Trophoblast cell (in vitro differentiated cells and primary cell): Measurements from ENCODE around the gene TBL1X.

Source experiments
- DNase-seq, 2 donors: peaks; one replicate each; pipeline ENCODE4 v3.0.0-alpha.2; 2016
- H2AFZ ChIP-seq: 2 replicates; pipeline ENCODE4 v1.6.1; 2013; ENCODE audit warnings: low read length, moderate library complexity, mild to moderate bottlenecking; ENCODE audit not compliant: insufficient read depth, poor library complexity
- H2AK5ac ChIP-seq: 2 replicates; pipeline ENCODE4 v1.6.1; 2013; ENCODE audit warnings: mild to moderate bottlenecking, low read length
- H2BK120ac ChIP-seq: 2 replicates; pipeline ENCODE4 v1.6.1; 2013; ENCODE audit warnings: low read length, mild to moderate bottlenecking, moderate library complexity; ENCODE audit not compliant: insufficient read depth, poor library complexity
- H2BK12ac ChIP-seq: 2 replicates; pipeline ENCODE4 v1.6.1; 2013; ENCODE audit warnings: mild to moderate bottlenecking, low read length, moderate library complexity
- H2BK5ac ChIP-seq: 2 replicates; pipeline ENCODE4 v1.6.1; 2013; ENCODE audit warnings: low read length, low read depth, moderate library complexity, mild to moderate bottlenecking; ENCODE audit not compliant: poor library complexity
- H3K14ac ChIP-seq: 2 replicates; pipeline ENCODE4 v1.6.1; 2013; ENCODE audit warnings: mild to moderate bottlenecking, low read length
- H3K18ac ChIP-seq: 2 replicates; pipeline ENCODE4 v1.6.1; 2013; ENCODE audit warnings: mild to moderate bottlenecking, low read length
- H3K23ac ChIP-seq: 2 replicates; pipeline ENCODE4 v1.6.1; 2013; ENCODE audit warnings: low read length
- H3K27ac ChIP-seq: 2 replicates; pipeline ENCODE4 v1.5.1; 2013; ENCODE audit warnings: low read depth, mild to moderate bottlenecking, inconsistent platforms, low read length, moderate library complexity
- H3K27me3 ChIP-seq: 2 replicates; pipeline ENCODE4 v1.6.1; 2013; ENCODE audit warnings: inconsistent platforms, mild to moderate bottlenecking, low read length, moderate library complexity; ENCODE audit not compliant: insufficient read depth
- H3K36me3 ChIP-seq, 2 experiments: 1 replicate in 1 of 2; 2 replicates in 1 of 2; pipeline ENCODE4 v1.6.1; 2013; ENCODE audit warnings: low read length in 2 of 2, mild to moderate bottlenecking in 2 of 2, moderate library complexity in 1 of 2; ENCODE audit not compliant: insufficient read depth in 2 of 2, control insufficient read depth in 1 of 2
- H3K4ac ChIP-seq: 2 replicates; pipeline ENCODE4 v1.6.1; 2013; ENCODE audit warnings: low read depth, mild to moderate bottlenecking, low read length, moderate library complexity
- H3K4me1 ChIP-seq, 2 experiments: 1 replicate in 1 of 2; 2 replicates in 1 of 2; pipeline ENCODE4 v1.6.1; 2013; ENCODE audit warnings: low read length in 2 of 2, mild to moderate bottlenecking in 2 of 2, moderate library complexity in 1 of 2; ENCODE audit not compliant: insufficient read depth in 2 of 2, control insufficient read depth in 1 of 2
- H3K4me2 ChIP-seq: 2 replicates; pipeline ENCODE4 v1.6.1; 2013; ENCODE audit warnings: inconsistent platforms, mild to moderate bottlenecking, low read length, moderate library complexity
- H3K4me3 ChIP-seq: 2 replicates; pipeline ENCODE4 v1.5.1; 2013; ENCODE audit warnings: mild to moderate bottlenecking, low read depth, low read length, inconsistent platforms
- H3K79me1 ChIP-seq: one replicate; pipeline ENCODE4 v1.6.1; 2013; ENCODE audit warnings: low read length
- H3K79me2 ChIP-seq: 2 replicates; pipeline ENCODE4 v1.6.1; 2013; ENCODE audit warnings: low read length, mild to moderate bottlenecking; ENCODE audit not compliant: control insufficient read depth, insufficient read depth, poor library complexity
- H3K9ac ChIP-seq: 2 replicates; pipeline ENCODE4 v1.6.1; 2013; ENCODE audit warnings: mild to moderate bottlenecking, low read length
- H3K9me3 ChIP-seq: 2 replicates; pipeline ENCODE4 v1.6.1; 2013; ENCODE audit warnings: low read depth, mild to moderate bottlenecking, control low read depth, inconsistent platforms, low read length; ENCODE audit not compliant: insufficient read depth
- H4K12ac ChIP-seq: 2 replicates; pipeline ENCODE4 v1.6.1; 2013; ENCODE audit warnings: low read depth, mild to moderate bottlenecking, low read length, moderate library complexity
- H4K8ac ChIP-seq: 2 replicates; pipeline ENCODE4 v1.6.1; 2013; ENCODE audit warnings: low read depth, mild to moderate bottlenecking, low read length, moderate library complexity
- H4K91ac ChIP-seq: one replicate; pipeline ENCODE4 v1.6.1; 2013; ENCODE audit warnings: low read depth, mild to moderate bottlenecking, low read length, moderate library complexity
- WGBS: extraction: QIAGEN DNeasy Blood & Tissue Kit; methylation state at CpG from one replicate; pipeline ENCODE4 v1.1.7; 2013; ENCODE audit warnings: missing lambda C conversion rate; ENCODE audit not compliant: insufficient read length, insufficient coverage; ENCODE audit errors: extremely low coverage; 5-methylcytosine and 5-hydroxymethylcytosine counted together

The TBL1X gene

DNA sequence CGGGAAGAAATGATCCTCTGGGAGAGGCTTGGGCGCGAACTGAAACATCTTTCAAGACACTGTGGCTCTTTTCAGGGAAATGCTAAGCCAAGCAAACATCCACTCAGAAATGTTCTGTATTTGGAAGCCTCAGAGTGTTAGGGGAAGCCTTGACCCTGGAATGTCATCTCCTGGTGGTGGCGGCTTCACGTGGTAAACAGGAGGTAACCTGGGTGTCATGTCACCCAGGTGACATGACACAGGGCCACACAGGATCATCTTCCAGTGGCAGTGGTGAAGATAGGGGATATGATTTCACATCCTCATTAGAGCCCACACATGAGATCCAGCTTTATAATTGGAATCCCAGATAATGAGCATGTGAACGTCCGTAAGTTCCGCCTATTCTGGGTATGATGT is 140.0 kb downstream of the TBL1X start:
- no peak overlapping the region for H3K4me2 ChIP-seq
- H3K79me1 ChIP-seq = no peaks in the 10 kb centered on the region
- H4K8ac ChIP-seq = no peak overlapping the region
- H3K9me3 ChIP-seq = no peaks in the 10 kb centered on the region
- H3K4me1 ChIP-seq = no peaks in the 10 kb centered on the region
- no peaks in the 10 kb centered on the region for H3K79me2 ChIP-seq
- no peak overlapping the region for H4K12ac ChIP-seq
- no peak overlapping the region for H3K4me3 ChIP-seq
- no peak overlapping the region for H3K14ac ChIP-seq
- H2AFZ ChIP-seq = no peak overlapping the region
- H3K18ac ChIP-seq = no peak overlapping the region
- H2BK12ac ChIP-seq = no peak overlapping the region
- H3K36me3 ChIP-seq = peaks cover 0 to 2% of the 10 kb centered on the region in 2 experiments
- no peak overlapping the region for H2AK5ac ChIP-seq
- no peak overlapping the region for H3K23ac ChIP-seq
- no CpG with 5 or more reads among the region's 8 CpGs for WGBS
- no peak for DNase-seq
- H3K9ac ChIP-seq = no peak overlapping the region
- no peak overlapping the region for H3K27ac ChIP-seq
- H2BK120ac ChIP-seq = no peak overlapping the region
- no peak overlapping the region for H3K4ac ChIP-seq
- no peak overlapping the region for H4K91ac ChIP-seq
- H2BK5ac ChIP-seq = no peak overlapping the region
- no peaks in the 10 kb centered on the region for H3K27me3 ChIP-seq

DNA sequence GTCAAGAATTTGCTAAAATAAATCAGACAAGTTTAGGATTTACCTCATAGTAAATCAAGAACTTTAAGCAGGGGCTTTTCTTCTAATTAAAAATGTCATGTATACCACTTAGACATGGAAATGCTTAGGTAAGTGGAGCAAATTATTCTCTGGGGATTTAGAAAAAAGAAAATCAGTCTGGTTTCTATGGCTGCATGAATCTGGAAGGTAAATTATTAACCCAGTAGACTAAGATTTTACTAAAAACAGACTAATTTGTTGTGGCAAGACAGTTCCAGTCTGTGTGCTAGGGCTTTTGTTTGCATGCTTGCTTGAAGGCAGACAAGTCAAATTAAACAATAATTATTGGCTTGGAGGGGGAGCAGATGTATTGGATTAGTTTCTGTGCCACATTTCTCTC is 140.6 kb downstream of the TBL1X start:
- H3K4me2 ChIP-seq = no peak overlapping the region
- H3K27me3 ChIP-seq = no peaks in the 10 kb centered on the region
- H3K4ac ChIP-seq = no peak overlapping the region
- H3K14ac ChIP-seq = no peak overlapping the region
- no peaks in the 10 kb centered on the region for H3K79me2 ChIP-seq
- H2BK12ac ChIP-seq = no peak overlapping the region
- H4K8ac ChIP-seq = no peak overlapping the region
- no peak overlapping the region for H3K9ac ChIP-seq
- H3K36me3 ChIP-seq = peaks cover 0 to 2% of the 10 kb centered on the region in 2 experiments
- H2BK120ac ChIP-seq = no peak overlapping the region
- H2AK5ac ChIP-seq = no peak overlapping the region
- no peak for DNase-seq
- H3K4me3 ChIP-seq = no peak overlapping the region
- H4K91ac ChIP-seq = no peak overlapping the region
- no peak overlapping the region for H2BK5ac ChIP-seq
- no peaks in the 10 kb centered on the region for H3K4me1 ChIP-seq
- no peak overlapping the region for H4K12ac ChIP-seq
- no peaks in the 10 kb centered on the region for H3K79me1 ChIP-seq
- no peak overlapping the region for H3K18ac ChIP-seq
- no peak overlapping the region for H2AFZ ChIP-seq
- no peak overlapping the region for H3K27ac ChIP-seq
- no peak overlapping the region for H3K23ac ChIP-seq
- no peaks in the 10 kb centered on the region for H3K9me3 ChIP-seq

DNA sequence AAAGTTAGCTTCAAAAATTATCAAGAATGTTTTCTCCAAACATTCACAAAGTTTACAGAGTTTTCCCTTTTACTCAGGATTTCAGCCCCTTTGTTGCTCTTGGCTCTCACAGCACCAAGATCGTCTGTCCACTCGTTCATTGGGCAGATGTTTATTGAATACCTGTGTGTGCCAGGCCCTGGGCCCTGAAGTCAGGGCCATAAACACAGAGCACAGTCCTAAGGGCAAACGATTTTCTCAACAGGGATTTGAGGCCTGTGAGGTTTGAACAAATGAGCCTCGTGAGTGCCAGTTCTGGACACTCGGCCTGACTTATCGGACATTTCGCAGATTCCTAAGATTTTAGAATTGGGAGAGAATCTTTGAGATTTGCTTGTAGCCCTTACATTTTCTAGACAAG is 142.1 kb downstream of the TBL1X start:
- peaks cover 0 to 2% of the 10 kb centered on the region in 2 experiments for H3K36me3 ChIP-seq
- H3K4me2 ChIP-seq = no peak overlapping the region
- no peak for DNase-seq
- no peaks in the 10 kb centered on the region for H3K79me2 ChIP-seq
- no peaks in the 10 kb centered on the region for H3K9me3 ChIP-seq
- H2BK12ac ChIP-seq = no peak overlapping the region
- H3K4ac ChIP-seq = no peak overlapping the region
- H2AFZ ChIP-seq = no peak overlapping the region
- H3K18ac ChIP-seq = no peak overlapping the region
- no peak overlapping the region for H3K23ac ChIP-seq
- no peak overlapping the region for H2BK120ac ChIP-seq
- H3K9ac ChIP-seq = no peak overlapping the region
- no CpG with 5 or more reads among the region's 7 CpGs for WGBS
- no peaks in the 10 kb centered on the region for H3K4me1 ChIP-seq
- H3K27ac ChIP-seq = no peak overlapping the region
- no peak overlapping the region for H3K14ac ChIP-seq
- H4K8ac ChIP-seq = no peak overlapping the region
- H2AK5ac ChIP-seq = no peak overlapping the region
- no peak overlapping the region for H4K12ac ChIP-seq
- no peak overlapping the region for H3K4me3 ChIP-seq
- H3K79me1 ChIP-seq = no peaks in the 10 kb centered on the region
- H4K91ac ChIP-seq = no peak overlapping the region
- no peak overlapping the region for H2BK5ac ChIP-seq
- no peaks in the 10 kb centered on the region for H3K27me3 ChIP-seq

DNA sequence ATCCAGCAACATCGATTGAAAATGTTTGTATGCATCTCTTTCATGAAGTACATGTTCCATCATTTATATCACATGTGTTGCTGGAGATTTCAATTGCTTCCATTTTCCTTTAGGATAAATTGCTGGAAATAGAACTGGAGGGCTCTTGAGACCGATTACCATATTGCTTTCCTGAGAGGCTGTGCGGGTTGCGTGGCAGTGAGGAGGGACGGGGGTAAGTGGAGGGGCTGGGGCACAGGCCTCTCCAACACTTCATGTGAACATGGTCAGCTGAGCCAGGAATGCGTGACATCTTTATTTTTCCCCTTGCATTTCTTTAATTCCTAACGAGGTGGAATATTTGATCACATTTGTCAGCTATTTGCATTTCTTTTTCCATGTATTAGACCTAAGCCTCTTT is 144.6 kb downstream of the TBL1X start:
- no peak overlapping the region for H2AFZ ChIP-seq
- H3K14ac ChIP-seq = no peak overlapping the region
- DNase-seq = no peak
- H3K36me3 ChIP-seq = peaks cover 0 to 2% of the 10 kb centered on the region in 2 experiments
- H3K4me2 ChIP-seq = no peak overlapping the region
- H3K4me1 ChIP-seq = no peaks in the 10 kb centered on the region
- H2BK120ac ChIP-seq = no peak overlapping the region
- H3K9ac ChIP-seq = no peak overlapping the region
- no peak overlapping the region for H2BK5ac ChIP-seq
- no peak overlapping the region for H3K23ac ChIP-seq
- H4K8ac ChIP-seq = no peak overlapping the region
- WGBS = no CpG with 5 or more reads among the region's 7 CpGs
- no peak overlapping the region for H3K4me3 ChIP-seq
- H3K4ac ChIP-seq = no peak overlapping the region
- H2AK5ac ChIP-seq = no peak overlapping the region
- H3K27me3 ChIP-seq = no peaks in the 10 kb centered on the region
- no peak overlapping the region for H3K18ac ChIP-seq
- no peaks in the 10 kb centered on the region for H3K79me2 ChIP-seq
- H2BK12ac ChIP-seq = no peak overlapping the region
- no peak overlapping the region for H4K12ac ChIP-seq
- H3K79me1 ChIP-seq = no peaks in the 10 kb centered on the region
- no peaks in the 10 kb centered on the region for H3K9me3 ChIP-seq
- no peak overlapping the region for H3K27ac ChIP-seq
- no peak overlapping the region for H4K91ac ChIP-seq
